Measurements from ENCODE around the gene PLXNA1. TPM values are rescaled to one million over a fixed set of nuclear protein-coding genes. Genes with fewer than 3 reads are reported as not detected.

The PLXNA1 gene
- total and polyA plus RNA-seq, 2 of the 8 experiments (the other 6 are each of a cell fraction or from before 2014, with no cell fraction given), result 47.5 to 54.9 TPM

GRCh38 chr3:127031845-127032244 lies 48.9 kb downstream of the PLXNA1 start:
- no peaks in the 10 kb centered on the region for H3K4me1 ChIP-seq (replicated peaks in 1 of 4; ENCODE audit: control insufficient read depth in 3 of 4, insufficient read depth in 4 of 4, low read length in 3 of 4)
- no peak overlapping the region for H3K9ac ChIP-seq (replicated peaks in 1 of 4; ENCODE audit: extremely low read depth in 1 of 4, low read depth in 3 of 4, low read length in 3 of 4)
- H3K4ac ChIP-seq (replicated peaks; ENCODE audit: insufficient read length, low read depth, low read length), result no peak overlapping the region
- H3K4me3 ChIP-seq (ENCODE audit: extremely low read depth in 1 of 4, insufficient read depth in 2 of 4, low read depth in 3 of 4, low read length in 4 of 4), result no peak overlapping the region
- H4K8ac ChIP-seq (ENCODE audit: extremely low read depth, insufficient read depth, low read length), result no peak overlapping the region; the same call in 1 of the 2 replicates
- H2AK5ac ChIP-seq (ENCODE audit: low read depth, low read length), result no peak overlapping the region
- WGBS, 2 experiments (ENCODE audit: extremely low coverage in 1 of 2, insufficient coverage in 1 of 2, insufficient read length in 1 of 2, insufficient replicate concordance in 2 of 2, low coverage in 1 of 2, low lambda C conversion rate in 2 of 2, missing lambda C conversion rate in 1 of 2), result 96% methylated on average over 7 of the region's 7 CpGs; no CpG with 5 or more reads in 1 of the 2 experiments
- no peak overlapping the region for H3K56ac ChIP-seq (replicated peaks; ENCODE audit: insufficient read length, low read depth, low read length)
- H2AFZ ChIP-seq (ENCODE audit: low read length), result no peak overlapping the region
- H4K91ac ChIP-seq (replicated peaks; ENCODE audit: insufficient read length, low read length), result no peak overlapping the region
- no peak overlapping the region for H3K27ac ChIP-seq (ENCODE audit: low read depth, low read length)
- no peak overlapping the region for H2BK15ac ChIP-seq (ENCODE audit: low read length)
- no peak overlapping the region for H3K4me2 ChIP-seq (ENCODE audit: insufficient read depth in 1 of 2, low read depth in 2 of 2, low read length in 2 of 2)
- H3K27me3 ChIP-seq (replicated peaks in 1 of 4; ENCODE audit: control insufficient read depth in 3 of 4, extremely low read depth in 1 of 4, insufficient read depth in 3 of 4, low read length in 3 of 4), result no peaks in the 10 kb centered on the region
- FAIRE-seq (no peak), DNase-seq (ENCODE audit: low read depth in 1 of 2, low spot score in 2 of 2) (no peak)
- ChIA-PET CTCF (ENCODE audit: partially characterized antibody) (interaction anchor here (1.6 kb wide), 1 partner anchor 27 kb away, joined by 6 read pairs; no protein-coding TSS in a partner anchor), POLR2A (ENCODE audit: partially characterized antibody) (no interaction called here)
- H3K23ac ChIP-seq (ENCODE audit: insufficient read length), result no peak overlapping the region
- no peaks in the 10 kb centered on the region for H3K79me1 ChIP-seq (ENCODE audit: low read depth, low read length)
- H2BK20ac ChIP-seq (ENCODE audit: low read length), result no peak overlapping the region
- H2BK12ac ChIP-seq (ENCODE audit: low read depth, low read length), result no peak overlapping the region
- H4K20me1 ChIP-seq (replicated peaks in 1 of 2; ENCODE audit: control insufficient read depth in 1 of 2, insufficient read depth in 2 of 2, low read length in 2 of 2), result peaks cover 0 to 17% of the 10 kb centered on the region in 2 experiments
- H3K23me2 ChIP-seq (ENCODE audit: low read depth, low read length), result no peaks in the 10 kb centered on the region
- H4K5ac ChIP-seq (ENCODE audit: insufficient read length, low read depth, low read length), result no peak overlapping the region
- H2BK5ac ChIP-seq (ENCODE audit: low read depth, low read length), result no peak overlapping the region
- H3K36me3 ChIP-seq (ENCODE audit: control insufficient read depth in 2 of 4, insufficient read depth in 4 of 4, low read length in 3 of 4), result peaks cover 6 to 38% (median 23%) of the 10 kb centered on the region in 4 experiments
- H3K9me3 ChIP-seq (ENCODE audit: insufficient read depth in 2 of 2, low read depth in 1 of 2, low read length in 1 of 2), result no peaks in the 10 kb centered on the region
- H3K18ac ChIP-seq (ENCODE audit: extremely low read depth, low read length), result no peak overlapping the region
- no peak overlapping the region for H2BK120ac ChIP-seq (replicated peaks; ENCODE audit: low read depth, low read length)
- no peak overlapping the region for H3K14ac ChIP-seq (ENCODE audit: insufficient read length)
- no peaks in the 10 kb centered on the region for H3K79me2 ChIP-seq (ENCODE audit: control insufficient read depth in 1 of 2, insufficient read depth in 2 of 2, low read length in 2 of 2)
- TF ChIP-seq RXRA (IDR thresholded peaks at IDR 0.05; ENCODE audit: insufficient read depth, low read depth, low read length), result no peak
- TF ChIP-seq CREB1 (IDR thresholded peaks at IDR 0.05), result no peak
- TF ChIP-seq TBP (IDR thresholded peaks at IDR 0.05; ENCODE audit: low read depth, low read length), result no peak
- TF ChIP-seq SIRT6 (IDR thresholded peaks at IDR 0.05; ENCODE audit: low read length), result no peak
- no peak for TF ChIP-seq CBX8 (IDR thresholded peaks at IDR 0.05; ENCODE audit: borderline replicate concordance, low read depth, low read length)
- no peak for TF ChIP-seq KDM1A (IDR thresholded peaks at IDR 0.05; ENCODE audit: borderline replicate concordance, low read length)
- TF ChIP-seq KDM4A (IDR thresholded peaks at IDR 0.05; ENCODE audit: low read depth, low read length, severe bottlenecking), result no peak
- no peak for TF ChIP-seq ATF2 (IDR thresholded peaks at IDR 0.05; ENCODE audit: low read length)
- no peak for TF ChIP-seq SRF (IDR thresholded peaks at IDR 0.05; ENCODE audit: low read depth, low read length)
- TF ChIP-seq POLR2AphosphoS5 (IDR thresholded peaks at IDR 0.05; ENCODE audit: low read depth, low read length), result no peak
- no peak for TF ChIP-seq YY1 (IDR thresholded peaks at IDR 0.05; ENCODE audit: low read depth, low read length)
- no peak for TF ChIP-seq RBBP5 (IDR thresholded peaks at IDR 0.05; ENCODE audit: borderline replicate concordance, low read depth, low read length)
- TF ChIP-seq PHF8 (conservative IDR thresholded peaks at IDR 0.05; ENCODE audit: low read depth, low read length), result no peak

All from H1 (cell line).